OCI-LY3 (cell line): ENCODE measurements around the gene RFNG.

Source experiments
- EZH2phosphoT487 ChIP-seq: fragments of 200-600 bp; shearing (Covaris generic); IDR thresholded peaks from 2 replicates; pipeline ENCODE4 v1.6.1; 2018; ENCODE audit warnings: antibody characterized with exemption, mixed run types, low read depth
- TF ChIP-seq, protein P1 (sequence below): fragments of 200-600, 300-600 bp; sonication (generic); IDR thresholded peaks from 2 replicates; pipeline ENCODE4 v1.5.1; 2014; ENCODE audit warnings: antibody characterized with exemption, low read length, low read depth

DNA sequence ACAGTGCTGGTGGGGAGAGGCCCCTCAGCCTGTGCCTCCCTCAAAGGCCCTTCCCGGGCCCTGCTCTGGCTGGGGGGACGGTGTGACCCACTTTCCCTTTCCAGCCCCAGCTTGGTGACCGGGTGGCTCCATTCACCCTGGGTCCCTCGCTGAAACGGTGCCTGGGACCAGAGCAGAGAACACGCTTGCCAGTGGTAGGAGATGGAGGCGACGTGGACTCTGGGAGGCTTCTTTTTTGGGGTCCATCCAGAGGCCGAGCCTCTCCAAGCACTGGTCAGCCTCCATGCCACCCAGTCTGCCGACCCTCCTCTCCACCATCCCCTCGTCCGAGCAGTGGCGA lies 36.7 kb downstream of the RFNG start:
- TF ChIP-seq, protein P1, sequence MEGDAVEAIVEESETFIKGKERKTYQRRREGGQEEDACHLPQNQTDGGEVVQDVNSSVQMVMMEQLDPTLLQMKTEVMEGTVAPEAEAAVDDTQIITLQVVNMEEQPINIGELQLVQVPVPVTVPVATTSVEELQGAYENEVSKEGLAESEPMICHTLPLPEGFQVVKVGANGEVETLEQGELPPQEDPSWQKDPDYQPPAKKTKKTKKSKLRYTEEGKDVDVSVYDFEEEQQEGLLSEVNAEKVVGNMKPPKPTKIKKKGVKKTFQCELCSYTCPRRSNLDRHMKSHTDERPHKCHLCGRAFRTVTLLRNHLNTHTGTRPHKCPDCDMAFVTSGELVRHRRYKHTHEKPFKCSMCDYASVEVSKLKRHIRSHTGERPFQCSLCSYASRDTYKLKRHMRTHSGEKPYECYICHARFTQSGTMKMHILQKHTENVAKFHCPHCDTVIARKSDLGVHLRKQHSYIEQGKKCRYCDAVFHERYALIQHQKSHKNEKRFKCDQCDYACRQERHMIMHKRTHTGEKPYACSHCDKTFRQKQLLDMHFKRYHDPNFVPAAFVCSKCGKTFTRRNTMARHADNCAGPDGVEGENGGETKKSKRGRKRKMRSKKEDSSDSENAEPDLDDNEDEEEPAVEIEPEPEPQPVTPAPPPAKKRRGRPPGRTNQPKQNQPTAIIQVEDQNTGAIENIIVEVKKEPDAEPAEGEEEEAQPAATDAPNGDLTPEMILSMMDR = no peak
- TF ChIP-seq EZH2phosphoT487 = no peak
